Spleen (tissue), 11 donors: Measurements from ENCODE around the gene HOXA6. TPM values are rescaled to one million over a fixed set of nuclear protein-coding genes. Genes with fewer than 3 reads are reported as not detected.

Source experiments
- DNase-seq: peaks from one replicate; pipeline ENCODE4 v3.0.0-alpha.2; 2020
- H3K27ac ChIP-seq, 8 donors: fragments of 200-600 bp; sonication (generic) in 7 of 8; 1 replicate in 4 of 8; 2 replicates in 4 of 8; pipeline versions ENCODE4 v1.5.0 to v1.8.0; 2016 to 2021; ENCODE audit warnings: inconsistent platforms in 4 of 8, mild to moderate bottlenecking in 4 of 8, moderate library complexity in 1 of 8
- H3K27me3 ChIP-seq, 7 donors: fragments of 200-600 bp; sonication (generic) in 6 of 7; replicated peaks in 1 of 7; 1 replicate in 4 of 7; 2 replicates in 3 of 7; pipeline versions ENCODE4 v1.5.0 to v1.8.0; 2016 to 2021; ENCODE audit warnings: inconsistent platforms in 3 of 7, mild to moderate bottlenecking in 1 of 7
- H3K36me3 ChIP-seq, 6 donors: fragments of 200-600 bp; sonication (generic) in 5 of 6; 1 replicate in 4 of 6; 2 replicates in 2 of 6; pipeline versions ENCODE4 v1.5.0 to v1.8.0; 2016 to 2021; ENCODE audit warnings: inconsistent platforms in 2 of 6
- H3K4me1 ChIP-seq, 6 donors: fragments of 200-600 bp; sonication (generic) in 5 of 6; 1 replicate in 3 of 6; 2 replicates in 3 of 6; pipeline versions ENCODE4 v1.5.0 to v1.8.0; 2016 to 2021; ENCODE audit warnings: inconsistent platforms in 3 of 6
- H3K4me3 ChIP-seq, 8 donors: fragments of 200-600 bp; sonication (generic) in 7 of 8; 1 replicate in 4 of 8; 2 replicates in 4 of 8; pipeline versions ENCODE4 v1.5.0 to v1.8.0; 2016 to 2021; ENCODE audit warnings: inconsistent platforms in 4 of 8, mild to moderate bottlenecking in 4 of 8, moderate library complexity in 2 of 8
- H3K9me3 ChIP-seq, 8 donors: fragments of 200-600 bp; sonication (generic) in 7 of 8; 1 replicate in 4 of 8; 2 replicates in 4 of 8; pipeline versions ENCODE4 v1.5.0 to v1.8.0; 2016 to 2021; ENCODE audit warnings: inconsistent platforms in 4 of 8
- POLR2A ChIP-seq, 3 donors: fragments of 450-650 bp; IDR thresholded peaks; one replicate each; pipeline ENCODE4 v1.5.1; 2017; ENCODE audit warnings: antibody characterized with exemption in 3 of 3, mild to moderate bottlenecking in 1 of 3
- POLR2AphosphoS5 ChIP-seq, 3 donors: sonication (generic); formaldehyde crosslinking; IDR thresholded peaks; one replicate each; pipeline ENCODE4 v1.5.1; 2017; ENCODE audit warnings: antibody characterized with exemption in 3 of 3
- WGBS, 5 donors: extraction: QIAGEN DNeasy Blood & Tissue Kit in 3 of 5; methylation state at CpG; one replicate each; pipeline versions ENCODE4 v1.1.5 to v1.1.7; 2013 to 2018; 5-methylcytosine and 5-hydroxymethylcytosine counted together
- intact Hi-C: fragments of 100-400 bp; cut with DNase I; formaldehyde crosslinking; loops from one replicate; pipeline ENCODE4 v1.15.0; 2023; ENCODE audit warnings: low total_unique reads
- polyA plus RNA-seq, 3 donors: library from polyadenylated mRNA; stranded (reverse); fragments of 200-250 nt; gene quantifications; one replicate each; pipeline ENCODE4 v1.2.1, GENCODE V29; 2013
- total RNA-seq, 7 donors: library from RNA; depleted of rRNA in 3 of 7; stranded (reverse); fragments of >200 nt in 3 of 7; fragmentation: NEBNext Ultra II Directional in 4 of 7; extraction: Animal tissue kit (Norgen Biotek cat#: 25700) in 4 of 7; gene quantifications; one replicate each; pipeline versions ENCODE4 v1.1.0 to v1.2.1, GENCODE V29; 2016 to 2021
- TF ChIP-seq, protein P1 (sequence below), 11 experiments: fragments of 200-600 bp in 7 of 11; fragments of 450-650 bp in 4 of 11; sonication (generic) in 4 of 11; IDR thresholded peaks in 8 of 11; conservative IDR thresholded peaks in 3 of 11; 1 replicate in 7 of 11; 2 replicates in 4 of 11; pipeline versions ENCODE4 v1.4.0 to v1.8.0; 2016 to 2021; ENCODE audit warnings: antibody characterized with exemption in 11 of 11, inconsistent platforms in 4 of 11, mild to moderate bottlenecking in 1 of 11
- donor health status: healthy with polysubstance abuse.
- donor health status: DM: no; HTN: no; CAD: no; lungs with moderate emphysema.
- donor health status: DM: no; HTN: no; CAD: no.
- donor health status: Bipolar disorder and iron deficiency.
- donor health status: healthy.
- donor health status: DM: no; HTN: no; CAD: no.
- donor health status: DM: yes; HTN: yes; CAD: no.

HOXA6 gene
- total and polyA plus RNA-seq, 10 donors, result 0.26 to 2.0 (median 1.2) TPM; not detected in 2

DNA sequence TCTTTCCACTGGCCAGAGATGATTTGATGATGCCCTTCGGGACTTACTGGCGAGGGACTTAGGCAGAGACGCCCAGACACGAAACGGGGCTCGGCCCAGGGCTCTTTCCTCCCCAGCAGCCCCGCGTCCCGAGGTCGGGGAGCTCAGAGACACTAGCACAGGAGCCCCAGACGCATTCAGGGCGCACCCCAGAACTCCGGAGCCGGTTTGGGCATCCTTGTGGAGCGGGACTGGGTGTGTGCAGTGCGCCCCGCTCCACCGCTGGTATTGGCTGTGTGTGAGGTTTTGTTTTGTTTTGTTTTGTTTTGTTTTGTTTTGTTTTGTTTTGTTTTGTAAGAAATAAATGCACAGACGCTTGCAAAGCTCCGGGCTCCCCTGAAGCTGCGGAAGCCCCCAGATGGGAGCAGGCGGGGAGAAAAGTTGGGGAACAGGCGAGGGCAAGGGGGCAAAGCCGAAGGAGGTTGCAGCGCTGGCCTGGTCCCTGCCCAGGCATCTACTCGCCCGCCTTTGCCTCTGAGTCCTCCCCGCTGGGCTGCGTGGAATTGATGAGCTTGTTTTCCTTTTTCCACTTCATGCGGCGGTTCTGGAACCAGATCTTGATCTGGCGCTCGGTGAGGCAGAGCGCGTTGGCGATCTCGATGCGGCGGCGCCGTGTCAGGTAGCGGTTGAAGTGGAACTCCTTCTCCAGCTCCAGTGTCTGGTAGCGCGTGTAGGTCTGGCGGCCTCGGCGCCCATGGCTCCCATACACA is 2.2 kb downstream of the HOXA6 start:
- peaks cover 0 to 93% (median 52%) of the 10 kb centered on the region in 7 donors for H3K27me3 ChIP-seq
- no peak for TF ChIP-seq POLR2AphosphoS5 (IDR thresholded peaks at IDR 0.05)
- TF ChIP-seq POLR2A (IDR thresholded peaks at IDR 0.05), result no peak
- TF ChIP-seq, protein P1, sequence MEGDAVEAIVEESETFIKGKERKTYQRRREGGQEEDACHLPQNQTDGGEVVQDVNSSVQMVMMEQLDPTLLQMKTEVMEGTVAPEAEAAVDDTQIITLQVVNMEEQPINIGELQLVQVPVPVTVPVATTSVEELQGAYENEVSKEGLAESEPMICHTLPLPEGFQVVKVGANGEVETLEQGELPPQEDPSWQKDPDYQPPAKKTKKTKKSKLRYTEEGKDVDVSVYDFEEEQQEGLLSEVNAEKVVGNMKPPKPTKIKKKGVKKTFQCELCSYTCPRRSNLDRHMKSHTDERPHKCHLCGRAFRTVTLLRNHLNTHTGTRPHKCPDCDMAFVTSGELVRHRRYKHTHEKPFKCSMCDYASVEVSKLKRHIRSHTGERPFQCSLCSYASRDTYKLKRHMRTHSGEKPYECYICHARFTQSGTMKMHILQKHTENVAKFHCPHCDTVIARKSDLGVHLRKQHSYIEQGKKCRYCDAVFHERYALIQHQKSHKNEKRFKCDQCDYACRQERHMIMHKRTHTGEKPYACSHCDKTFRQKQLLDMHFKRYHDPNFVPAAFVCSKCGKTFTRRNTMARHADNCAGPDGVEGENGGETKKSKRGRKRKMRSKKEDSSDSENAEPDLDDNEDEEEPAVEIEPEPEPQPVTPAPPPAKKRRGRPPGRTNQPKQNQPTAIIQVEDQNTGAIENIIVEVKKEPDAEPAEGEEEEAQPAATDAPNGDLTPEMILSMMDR (IDR thresholded peaks at IDR 0.05 in 8 of 11, conservative IDR thresholded peaks at IDR 0.05 in 3 of 11), result no peak
- peaks cover 8 to 53% (median 23%) of the 10 kb centered on the region in 6 donors for H3K4me1 ChIP-seq
- no peaks in the 10 kb centered on the region for H3K9me3 ChIP-seq
- H3K27ac ChIP-seq, result no peak overlapping the region
- 81 to 87% (median 86%) methylated on average over 41 to 47 of the region's 47 CpGs for WGBS, 5 donors
- DNase-seq, result peak; percentile 71
- intact Hi-C loops, result no loop called here
- no peaks in the 10 kb centered on the region for H3K36me3 ChIP-seq
- no peak overlapping the region for H3K4me3 ChIP-seq

DNA sequence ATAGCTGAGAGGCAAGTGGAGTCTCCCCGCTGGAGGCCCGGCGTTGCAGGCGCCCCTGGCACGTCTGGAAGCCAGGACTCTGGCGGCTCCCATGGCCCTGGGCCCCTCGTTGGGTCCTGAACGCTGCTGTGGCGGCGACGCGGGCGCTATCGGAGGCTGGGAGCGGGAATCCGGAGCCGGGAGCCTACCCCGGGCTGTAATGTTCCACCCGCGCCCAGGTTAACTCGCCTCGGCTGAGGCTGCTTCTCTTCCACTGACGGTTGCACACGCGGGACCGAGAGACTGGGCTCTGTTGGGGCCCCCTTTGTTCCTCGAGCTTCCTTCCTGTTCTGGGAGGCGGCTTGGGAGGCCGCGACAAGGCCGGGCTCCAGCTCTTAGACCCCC is 2.8 kb downstream of the HOXA6 start:
- Histone ChIP-seq H3K4me3 (no peak overlapping the region), H3K27ac (no peak overlapping the region), H3K27me3 (peaks cover 0 to 88% (median 46%) of the 10 kb centered on the region in 7 donors), H3K4me1 (peaks cover 8 to 47% (median 20%) of the 10 kb centered on the region in 6 donors), H3K9me3 (no peaks in the 10 kb centered on the region), H3K36me3 (no peaks in the 10 kb centered on the region)
- intact Hi-C loops, result no loop called here
- peak; percentile 76 for DNase-seq
- TF ChIP-seq POLR2A (IDR thresholded peaks at IDR 0.05) (no peak), POLR2AphosphoS5 (IDR thresholded peaks at IDR 0.05) (no peak)
- TF ChIP-seq, protein P1 (IDR thresholded peaks at IDR 0.05 in 8 of 11, conservative IDR thresholded peaks at IDR 0.05 in 3 of 11), result no peak
- WGBS, 5 donors, result 58 to 67% (median 60%) methylated on average over 20 to 31 of the region's 31 CpGs

DNA sequence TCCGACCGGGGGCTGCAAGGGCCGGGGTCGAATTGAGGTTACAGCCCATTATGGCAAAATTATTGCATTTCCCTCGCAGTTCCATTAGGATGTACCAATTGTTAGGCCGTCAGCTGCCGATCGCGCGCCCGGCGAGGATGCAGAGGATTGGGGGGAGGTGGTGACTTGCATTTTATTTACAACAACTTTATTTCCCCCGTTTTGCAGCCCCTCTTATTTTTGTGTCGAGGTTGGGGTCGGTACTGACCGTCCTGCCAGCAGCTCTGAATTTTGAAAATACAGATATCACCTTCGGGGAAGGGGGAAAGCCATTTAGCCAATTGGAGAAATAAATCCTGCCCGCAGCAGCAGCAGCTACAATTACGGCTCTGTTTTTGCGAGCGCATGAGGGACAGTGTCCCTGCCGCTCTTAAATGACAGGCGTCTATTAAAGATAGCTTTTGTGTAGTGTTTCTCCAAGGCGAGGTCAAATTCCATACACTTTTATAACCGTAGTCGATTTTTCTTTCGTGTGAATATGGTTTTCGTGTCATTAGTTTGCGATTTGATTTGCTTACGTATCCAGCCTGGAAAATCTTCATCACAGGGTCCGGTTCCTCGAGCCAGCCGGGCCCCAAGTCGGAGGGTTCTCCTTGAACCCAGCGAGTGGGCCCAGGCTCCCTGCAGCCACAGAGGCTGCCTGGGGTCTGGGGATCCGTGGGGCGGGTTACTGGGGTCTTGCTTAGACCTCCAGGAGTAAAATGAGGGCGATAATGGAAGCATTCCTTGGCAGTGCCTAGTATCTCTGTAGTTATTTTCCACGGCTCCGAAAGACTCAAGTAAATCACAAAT is 3.4 kb downstream of the HOXA6 start:
- no peak for TF ChIP-seq POLR2A (IDR thresholded peaks at IDR 0.05)
- TF ChIP-seq, protein P1 (IDR thresholded peaks at IDR 0.05 in 8 of 11, conservative IDR thresholded peaks at IDR 0.05 in 3 of 11), result peak in 5 of 11 experiments; percentile 5 to 61 (median 30)
- Histone ChIP-seq H3K27ac (peak overlapping the region in 3 of 8 donors; percentile 82 to 95 (median 86)), H3K4me3 (peak overlapping the region in 7 of 8 donors; percentile 44 to 77 (median 49)), H3K4me1 (peaks cover 8 to 43% (median 20%) of the 10 kb centered on the region in 6 donors), H3K27me3 (peaks cover 0 to 87% (median 40%) of the 10 kb centered on the region in 7 donors), H3K36me3 (no peaks in the 10 kb centered on the region), H3K9me3 (no peaks in the 10 kb centered on the region)
- WGBS, 5 donors, result 67 to 84% (median 73%) methylated on average over 39 to 40 of the region's 40 CpGs
- intact Hi-C loops, result no loop called here
- peak; percentile 25 for DNase-seq
